Loucy (cell line): Measurements from ENCODE around the gene FAM53B.

Experiments
- H2AFZ ChIP-seq: fragments of 200-600 bp; sonication (generic); 2 replicates; pipeline ENCODE4 v1.6.0; 2016; ENCODE audit warnings: antibody characterized with exemption, mild to moderate bottlenecking, low read length, moderate library complexity
- H3F3A ChIP-seq: fragments of 200-600 bp; 2 replicates; pipeline ENCODE4 v1.6.0; 2016; ENCODE audit warnings: antibody characterized with exemption, low read depth, mild to moderate bottlenecking
- H3K27me3 ChIP-seq: fragments of 200-600 bp; sonication (generic); 2 replicates; pipeline ENCODE4 v1.6.1; 2014; ENCODE audit warnings: low read length, mild to moderate bottlenecking; ENCODE audit not compliant: insufficient read depth, poor library complexity, severe bottlenecking
- H3K36me3 ChIP-seq: fragments of 200-600 bp; sonication (generic); 2 replicates; pipeline ENCODE4 v1.6.1; 2016; ENCODE audit warnings: low read length; ENCODE audit not compliant: insufficient read depth
- H3K4me1 ChIP-seq: fragments of 200-600 bp; sonication (generic); 2 replicates; pipeline ENCODE4 v1.5.1; 2014; ENCODE audit warnings: low read length, mild to moderate bottlenecking; ENCODE audit not compliant: insufficient read depth, poor library complexity, severe bottlenecking
- H3K4me2 ChIP-seq: fragments of 200-600 bp; sonication (generic); 2 replicates; pipeline ENCODE4 v1.6.0; 2014; ENCODE audit warnings: antibody characterized with exemption, low read length, low read depth, mild to moderate bottlenecking; ENCODE audit not compliant: poor library complexity, severe bottlenecking
- H3K4me3 ChIP-seq: fragments of 200-600 bp; sonication (generic); 2 replicates; pipeline ENCODE4 v1.5.1; 2014; ENCODE audit warnings: low read length, mild to moderate bottlenecking, mixed read lengths; ENCODE audit not compliant: poor library complexity, severe bottlenecking
- H3K79me2 ChIP-seq: fragments of 200-600 bp; sonication (generic); 2 replicates; pipeline ENCODE4 v1.6.1; 2014; ENCODE audit warnings: low read length; ENCODE audit not compliant: insufficient read depth
- H3K9ac ChIP-seq: fragments of 200-600 bp; sonication (generic); 2 replicates; pipeline ENCODE4 v1.6.0; 2014; ENCODE audit warnings: mild to moderate bottlenecking, low read depth, low read length, moderate library complexity; ENCODE audit not compliant: poor library complexity, severe bottlenecking
- H3K9me2 ChIP-seq: fragments of 200-600 bp; sonication (generic); replicated peaks from 2 replicates; pipeline ENCODE4 v1.6.1; 2016; ENCODE audit warnings: low read depth, low read length, mixed read lengths
- H3K9me3 ChIP-seq: fragments of 200-600 bp; sonication (generic); 2 replicates; pipeline ENCODE4 v1.6.1; 2014; ENCODE audit warnings: mild to moderate bottlenecking, antibody characterized with exemption, low read length, low read depth; ENCODE audit not compliant: insufficient read depth
- H4K20me1 ChIP-seq: fragments of 200-600 bp; sonication (generic); 2 replicates; pipeline ENCODE4 v1.6.0; 2014; ENCODE audit warnings: antibody characterized with exemption, low read length, mild to moderate bottlenecking; ENCODE audit not compliant: insufficient read depth, poor library complexity, severe bottlenecking
- CTCF ChIP-seq: fragments of 200-600 bp; sonication (generic); conservative IDR thresholded peaks from 2 replicates; pipeline ENCODE4 v1.5.1; 2014; ENCODE audit warnings: mild to moderate bottlenecking, antibody characterized with exemption, low read length
- EZH2phosphoT487 ChIP-seq: fragments of 200-600 bp; IDR thresholded peaks from 2 replicates; pipeline ENCODE4 v1.6.1; 2018; ENCODE audit warnings: antibody characterized with exemption, mild to moderate bottlenecking, moderate library complexity, borderline replicate concordance

The FAM53B gene

GRCh38 chr10:124577651-124578050, 166.5 kb downstream of the FAM53B start:
- Histone ChIP-seq H3K4me1 (no peaks in the 10 kb centered on the region), H3K9me2 (no peaks in the 10 kb centered on the region), H3K4me3 (no peak overlapping the region), H3F3A (no peaks in the 10 kb centered on the region), H3K36me3 (no peaks in the 10 kb centered on the region), H3K27me3 (no peaks in the 10 kb centered on the region), H4K20me1 (no peaks in the 10 kb centered on the region), H3K79me2 (no peaks in the 10 kb centered on the region), H3K9ac (no peak overlapping the region), H2AFZ (no peak overlapping the region), H3K4me2 (no peak overlapping the region), H3K9me3 (no peaks in the 10 kb centered on the region)
- TF ChIP-seq CTCF (no peak), EZH2phosphoT487 (no peak)

GRCh38 chr10:124576526-124577420, 167.4 kb downstream of the FAM53B start:
- H3K4me2 ChIP-seq = no peak overlapping the region
- no peak overlapping the region for H3K9ac ChIP-seq
- H3K79me2 ChIP-seq = no peaks in the 10 kb centered on the region
- no peaks in the 10 kb centered on the region for H3K27me3 ChIP-seq
- TF ChIP-seq EZH2phosphoT487 (no peak), CTCF (no peak)
- no peaks in the 10 kb centered on the region for H3F3A ChIP-seq
- H2AFZ ChIP-seq = no peak overlapping the region
- no peaks in the 10 kb centered on the region for H4K20me1 ChIP-seq
- H3K4me1 ChIP-seq = no peaks in the 10 kb centered on the region
- no peak overlapping the region for H3K4me3 ChIP-seq
- H3K9me2 ChIP-seq = no peaks in the 10 kb centered on the region
- H3K36me3 ChIP-seq = no peaks in the 10 kb centered on the region
- H3K9me3 ChIP-seq = no peaks in the 10 kb centered on the region

- no peaks in the 10 kb centered on the region for H3K79me2 ChIP-seq
- no peak overlapping the region for H3K9ac ChIP-seq
- no peak overlapping the region for H2AFZ ChIP-seq
- H3K9me3 ChIP-seq = no peaks in the 10 kb centered on the region
- no peaks in the 10 kb centered on the region for H3K4me1 ChIP-seq
- no peaks in the 10 kb centered on the region for H3F3A ChIP-seq
- no peak overlapping the region for H3K4me2 ChIP-seq
- no peaks in the 10 kb centered on the region for H3K9me2 ChIP-seq
- H3K27me3 ChIP-seq = no peaks in the 10 kb centered on the region
- no peaks in the 10 kb centered on the region for H4K20me1 ChIP-seq
- no peak for TF ChIP-seq EZH2phosphoT487
- no peak for TF ChIP-seq CTCF
- H3K36me3 ChIP-seq = no peaks in the 10 kb centered on the region
- H3K4me3 ChIP-seq = no peak overlapping the region
These were observed 168.8 kb downstream of the FAM53B start for GRCh38 chr10:124575107-124576035.
